ACHN (cell line): Measurements from ENCODE around the gene EFNA5.
"Not testable (repeated sequence)": the region's sequence is repeated elsewhere in the genome, so short reads cannot be mapped to it uniquely, and the experiment has no call there.

ENCODE experiments used
- DNase-seq: peaks from one replicate; pipeline ENCODE4 v3.0.0-alpha.2; 2015
- in situ Hi-C: cut with HindIII; loops from 2 replicates; pipeline ENCODE4 v1.10.0; 2017; ENCODE audit warnings: low sequenced_read_pairs, low pct_ligation_motif_present, low pct_unique_long_range_greater_than_20kb

The EFNA5 gene

GRCh38 chr5:107435061-107435460 lies 235.7 kb downstream of the EFNA5 start:
- DNase-seq, result no peak
- in situ Hi-C loops, result no loop called here

DNA sequence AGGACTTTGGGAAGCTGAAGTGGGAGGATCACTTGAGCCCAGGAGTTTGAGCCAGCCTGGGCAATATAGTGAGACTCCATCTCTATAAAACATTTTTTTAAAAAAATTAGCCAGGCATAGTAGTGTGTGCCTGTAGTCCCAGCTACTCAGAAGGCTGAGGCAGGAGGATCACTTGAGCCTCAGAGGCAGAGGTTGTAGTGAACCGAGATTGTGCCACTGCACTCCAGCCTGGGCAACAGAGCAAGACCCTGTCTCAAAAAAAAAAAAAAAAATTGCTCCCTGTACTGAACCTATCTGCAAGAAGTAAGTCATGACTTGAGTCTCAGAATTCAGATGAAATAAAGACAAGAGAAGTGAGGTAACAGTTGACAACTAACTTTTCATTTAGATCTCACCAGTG lies 237.1 kb downstream of the EFNA5 start:
- DNase-seq, in situ Hi-C loops: not testable (repeated sequence)

GRCh38 chr5:107431998-107432397 lies 238.7 kb downstream of the EFNA5 start:
- in situ Hi-C loops, result no loop called here
- DNase-seq, result peak; percentile 37

DNA sequence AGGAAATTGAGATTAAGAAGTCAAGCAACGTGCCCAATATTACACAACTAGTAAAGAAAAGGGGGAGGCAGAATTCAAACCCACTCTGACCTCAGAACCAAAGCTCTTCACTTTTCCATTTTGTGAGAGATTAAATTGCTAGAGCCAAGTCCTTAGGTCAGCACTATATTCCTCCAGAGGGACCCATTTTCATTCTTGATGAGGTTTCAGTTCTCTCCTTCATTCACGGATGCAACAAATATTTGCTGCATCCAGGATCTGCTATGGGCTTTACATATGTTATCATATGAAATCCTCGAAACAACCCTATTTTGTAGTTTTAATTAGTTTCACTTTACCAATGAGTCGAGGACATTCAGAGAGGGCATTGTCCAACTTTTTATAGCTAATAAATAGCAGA lies 239.2 kb downstream of the EFNA5 start:
- in situ Hi-C loops, result no loop called here
- no peak for DNase-seq

DNA sequence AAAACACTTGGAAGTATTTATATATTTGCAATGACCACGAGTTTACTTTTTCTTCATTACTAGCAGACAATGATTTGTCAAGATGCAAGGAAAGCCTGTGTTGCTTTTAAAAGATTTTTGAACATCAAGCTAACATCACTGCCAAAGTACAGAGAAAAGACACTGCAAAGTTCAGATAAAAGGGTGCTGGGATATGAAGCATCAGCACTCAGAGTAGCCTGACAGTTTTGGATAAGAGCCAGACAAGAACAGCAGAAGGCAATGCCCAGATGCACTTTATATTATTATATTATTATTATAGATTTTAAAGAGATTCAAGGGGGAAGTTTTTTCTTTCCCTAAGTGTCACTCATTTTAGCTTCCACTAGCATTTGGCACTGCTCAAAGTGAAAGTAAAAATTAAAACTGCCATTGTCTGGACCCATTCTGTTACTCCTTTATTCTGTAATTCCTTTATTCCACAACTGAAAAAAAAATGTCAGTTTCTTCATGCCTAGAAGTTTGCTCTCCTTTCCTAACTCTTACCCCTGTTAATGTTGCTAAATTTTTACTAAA lies 240.6 kb downstream of the EFNA5 start:
- in situ Hi-C loops, result no loop called here
- DNase-seq, result no peak

- no peak for DNase-seq
- in situ Hi-C loops, result no loop called here
Observed at GRCh38 chr5:107428303-107428813, 242.4 kb downstream of the EFNA5 start.

GRCh38 chr5:107426872-107427271 lies 243.9 kb downstream of the EFNA5 start:
- in situ Hi-C loops, result no loop called here
- DNase-seq, result no peak

- DNase-seq, result no peak
- in situ Hi-C loops, result no loop called here
Observed at GRCh38 chr5:107426209-107426608, 244.5 kb downstream of the EFNA5 start.

GRCh38 chr5:107425541-107426031 lies 245.2 kb downstream of the EFNA5 start:
- peak; percentile 78 for DNase-seq
- in situ Hi-C loops, result no loop called here

DNA sequence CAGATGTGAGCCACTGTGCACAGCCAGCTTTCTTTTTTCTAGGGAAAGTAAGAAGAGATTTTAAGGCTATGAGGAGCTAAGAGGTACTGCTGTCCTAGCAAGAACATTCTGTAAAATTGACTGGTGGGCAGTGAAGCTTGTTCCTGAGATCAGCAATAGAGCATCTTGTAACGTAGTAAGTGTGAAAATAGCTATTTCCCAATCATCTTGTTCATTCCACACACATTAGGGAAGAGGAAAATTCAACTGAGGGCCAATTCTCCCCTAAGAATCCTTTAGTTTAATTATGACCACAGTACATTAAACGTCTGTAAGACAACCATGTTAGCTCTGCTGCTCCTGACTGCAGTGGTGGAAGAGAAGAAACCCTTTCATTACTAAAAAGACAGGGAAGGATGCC lies 246.2 kb downstream of the EFNA5 start:
- in situ Hi-C loops, result no loop called here
- no peak for DNase-seq

- DNase-seq, result no peak
- in situ Hi-C loops, result no loop called here
Observed at GRCh38 chr5:107422494-107422893, 248.2 kb downstream of the EFNA5 start.

DNA sequence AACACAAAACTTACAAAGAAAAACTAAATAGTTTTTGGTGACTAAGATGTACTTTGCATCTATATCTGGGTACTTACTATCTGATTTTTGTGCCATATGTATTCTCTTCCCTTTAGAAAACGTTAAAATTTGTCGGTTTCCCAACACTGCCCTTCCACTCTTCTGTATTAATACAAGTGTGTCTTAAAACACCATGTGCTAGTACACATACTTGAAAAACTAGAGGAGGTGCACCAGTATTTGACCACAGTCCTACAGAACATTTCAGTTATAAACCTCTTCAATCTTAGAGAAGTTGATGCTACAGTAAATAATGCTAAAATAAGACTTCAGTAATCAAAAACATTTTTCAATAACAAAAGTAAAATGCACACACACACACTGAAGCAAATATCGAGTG lies 251.2 kb downstream of the EFNA5 start:
- no peak for DNase-seq
- in situ Hi-C loops, result no loop called here

GRCh38 chr5:107418902-107419301 lies 251.8 kb downstream of the EFNA5 start:
- in situ Hi-C loops, result no loop called here
- DNase-seq, result no peak

DNA sequence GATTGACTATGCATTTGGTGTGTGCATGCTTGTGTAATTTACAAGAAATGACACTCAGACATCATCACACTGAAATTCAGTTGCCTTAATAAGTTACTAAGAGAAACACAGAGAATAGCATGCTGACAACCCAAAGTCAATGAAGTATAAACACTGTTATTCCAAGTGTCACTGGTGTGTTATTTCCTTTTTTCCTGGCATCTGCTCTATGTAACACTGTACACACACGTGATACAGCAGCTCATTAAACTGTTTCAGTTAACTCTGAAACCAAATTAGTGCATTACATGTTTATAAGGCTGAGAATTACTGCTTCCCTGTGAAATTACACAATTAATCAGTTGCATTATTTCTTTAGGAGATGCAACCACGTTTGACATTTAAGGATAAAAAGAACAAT lies 252.7 kb downstream of the EFNA5 start:
- in situ Hi-C loops, result no loop called here

GRCh38 chr5:107415762-107416161 lies 255.0 kb downstream of the EFNA5 start:
- in situ Hi-C loops, result no loop called here
- no peak for DNase-seq

More for the DNA sequence above, 252.7 kb downstream of the EFNA5 start:
- peak; percentile 27 for DNase-seq

GRCh38 chr5:107414802-107415201 lies 255.9 kb downstream of the EFNA5 start:
- no peak for DNase-seq
- in situ Hi-C loops, result no loop called here

DNA sequence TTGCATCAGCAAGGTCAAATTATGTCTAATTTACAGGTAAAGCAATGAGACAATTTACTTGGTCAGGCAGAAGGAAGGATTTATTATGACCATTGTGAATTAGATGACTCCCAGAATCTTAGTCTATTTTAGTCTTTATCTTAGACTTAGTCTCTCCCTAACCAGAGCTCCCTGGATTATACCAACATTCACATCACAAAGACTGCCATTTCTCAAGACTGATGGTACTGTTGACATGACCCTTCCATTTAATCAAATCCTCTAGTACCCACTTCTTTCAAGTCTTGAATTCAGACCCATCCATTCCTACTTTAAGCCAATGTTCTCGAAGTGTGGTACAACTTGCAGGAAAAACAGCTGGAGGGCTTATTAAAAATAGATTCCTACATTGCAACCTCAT lies 257.0 kb downstream of the EFNA5 start:
- no peak for DNase-seq
- in situ Hi-C loops, result no loop called here

- DNase-seq, result no peak
- in situ Hi-C loops, result no loop called here
Observed at GRCh38 chr5:107408564-107408963, 262.2 kb downstream of the EFNA5 start.

GRCh38 chr5:107407713-107408298 lies 262.9 kb downstream of the EFNA5 start:
- DNase-seq, result no peak
- in situ Hi-C loops, result no loop called here

GRCh38 chr5:107404595-107405374 lies 266.0 kb downstream of the EFNA5 start:
- in situ Hi-C loops, result no loop called here
- no peak for DNase-seq
